Measurements from ENCODE around the gene JOSD1. TPM values are rescaled to one million over a fixed set of nuclear protein-coding genes. Genes with fewer than 3 reads are reported as not detected.

Gene JOSD1
- total and polyA plus RNA-seq, 2 donors (not counting 3 experiments of a cell fraction or from before 2014, with no cell fraction given) = 61.7 to 73.1 TPM

GRCh38 chr22:38684895-38685294 is 15.8 kb downstream of the JOSD1 start:
- TF ChIP-seq JUN (IDR thresholded peaks at IDR 0.05; ENCODE audit: borderline replicate concordance, insufficient read depth, insufficient read length, low read depth) (no peak), EZH2 (IDR thresholded peaks at IDR 0.05; ENCODE audit: borderline replicate concordance, low read depth, low read length, severe bottlenecking) (no peak), POLR2A (IDR thresholded peaks at IDR 0.05; ENCODE audit: low read depth, low read length) (no peak), MYC (IDR thresholded peaks at IDR 0.05; ENCODE audit: low read depth, low read length) (no peak), GATA2 (IDR thresholded peaks at IDR 0.05; ENCODE audit: insufficient read depth, insufficient read length, low read depth, low read length) (no peak), CTCF (IDR thresholded peaks at IDR 0.05; ENCODE audit: extremely low read depth in 1 of 2, insufficient read depth in 1 of 2, low read depth in 1 of 2, low read length in 2 of 2) (no peak), FOS (IDR thresholded peaks at IDR 0.05; ENCODE audit: borderline replicate concordance, insufficient read depth, low read length) (no peak), POLR2AphosphoS5 (IDR thresholded peaks at IDR 0.05; ENCODE audit: insufficient read depth, low read depth, low read length) (no peak)
- TF ChIP-seq, protein P1, sequence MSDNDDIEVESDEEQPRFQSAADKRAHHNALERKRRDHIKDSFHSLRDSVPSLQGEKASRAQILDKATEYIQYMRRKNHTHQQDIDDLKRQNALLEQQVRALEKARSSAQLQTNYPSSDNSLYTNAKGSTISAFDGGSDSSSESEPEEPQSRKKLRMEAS (IDR thresholded peaks at IDR 0.05; ENCODE audit: insufficient read depth, insufficient read length) = no peak
- no peaks in the 10 kb centered on the region for H4K20me1 ChIP-seq (replicated peaks; ENCODE audit: control insufficient read depth, extremely low read depth, insufficient read depth, low read length)
- no peak overlapping the region for H2AFZ ChIP-seq (ENCODE audit: low read depth, low read length)
- no peak for DNase-seq (ENCODE audit: low read depth, low spot score)
- no peak for FAIRE-seq
- intact Hi-C loops (cut with micrococcal nuclease) (loop anchor here (5.0 kb wide), 1 partner anchor 633 kb away; no protein-coding TSS in a partner anchor), dilution Hi-C loops (cut with MboI; ENCODE audit: extremely low pct_ligation_motif_present, low sequenced_read_pairs) (no loop called here)
- peaks cover 11% of the 10 kb centered on the region for H3K4me1 ChIP-seq (ENCODE audit: control insufficient read depth, extremely low read depth, insufficient read depth, low read length)
- no peaks in the 10 kb centered on the region for H3K27me3 ChIP-seq (ENCODE audit: control insufficient read depth in 2 of 2, insufficient read depth in 2 of 2, low read length in 2 of 2)
- H3K4me2 ChIP-seq (ENCODE audit: insufficient read depth, low read length) = no peak overlapping the region
- no peaks in the 10 kb centered on the region for H3K9me1 ChIP-seq (replicated peaks; ENCODE audit: control insufficient read depth, extremely low read depth, insufficient read depth, low read length)
- ChIA-PET POLR2A (no interaction called here), CTCF (interaction anchor here (4.3 kb wide), 1 partner anchor 12 kb away, joined by 59 read pairs; the partner anchor contains the start of gene JOSD1)
- BruUV-seq (replicated peaks) = no TSS peak
- no peaks in the 10 kb centered on the region for H3K9me3 ChIP-seq (replicated peaks; ENCODE audit: control insufficient read depth, insufficient read depth, low read length)
- peaks cover 17% of the 10 kb centered on the region for H3K79me2 ChIP-seq (ENCODE audit: control insufficient read depth, insufficient read depth, low read length)
- no peak overlapping the region for H3K4me3 ChIP-seq (replicated peaks in 1 of 3; ENCODE audit: insufficient read depth in 1 of 3, low read depth in 1 of 3, low read length in 3 of 3)
- H3K27ac ChIP-seq (ENCODE audit: insufficient read depth, low read depth, low read length) = no peak overlapping the region
- H3K9ac ChIP-seq (replicated peaks; ENCODE audit: extremely low read depth, insufficient read depth, low read length) = no peak overlapping the region
- peaks cover 5 to 37% of the 10 kb centered on the region in 2 experiments for H3K36me3 ChIP-seq (ENCODE audit: control insufficient read depth in 2 of 2, extremely low read depth in 1 of 2, insufficient read depth in 2 of 2, low read length in 2 of 2)
